ENCODE measurements around the gene EP400.

EP400 gene

GRCh38 chr12:131913666-131914065, 36.1 kb upstream of the EP400 start:
- no peak for DNase-seq (ENCODE audit: low read depth)
- no peak for TF ChIP-seq CTCF (IDR thresholded peaks at IDR 0.05; ENCODE audit: insufficient read depth, low read depth, low read length, missing control alignments)
- no peak overlapping the region for H3K4me3 ChIP-seq (ENCODE audit: low read depth, low read length)

GRCh38 chr12:131914179-131914702, 35.5 kb upstream of the EP400 start:
- TF ChIP-seq CTCF (IDR thresholded peaks at IDR 0.05; ENCODE audit: insufficient read depth, low read depth, low read length, missing control alignments) = no peak
- H3K4me3 ChIP-seq (ENCODE audit: low read depth, low read length) = no peak overlapping the region
- DNase-seq (ENCODE audit: low read depth) = no peak

- no peak overlapping the region for H3K4me3 ChIP-seq (ENCODE audit: low read depth, low read length)
- DNase-seq (ENCODE audit: low read depth) = no peak
- TF ChIP-seq CTCF (IDR thresholded peaks at IDR 0.05; ENCODE audit: insufficient read depth, low read depth, low read length, missing control alignments) = no peak
Measured at GRCh38 chr12:131915000-131915689, 34.6 kb upstream of the EP400 start.

- TF ChIP-seq CTCF (IDR thresholded peaks at IDR 0.05; ENCODE audit: insufficient read depth, low read depth, low read length, missing control alignments) = no peak
- no peak overlapping the region for H3K4me3 ChIP-seq (ENCODE audit: low read depth, low read length)
Measured at GRCh38 chr12:131915823-131916222, 33.9 kb upstream of the EP400 start.

GRCh38 chr12:131916306-131917138, 33.2 kb upstream of the EP400 start:
- DNase-seq (ENCODE audit: low read depth) = no peak
- no peak for TF ChIP-seq CTCF (IDR thresholded peaks at IDR 0.05; ENCODE audit: insufficient read depth, low read depth, low read length, missing control alignments)

More at GRCh38 chr12:131915823-131916222, 33.9 kb upstream of the EP400 start:
- no peak for DNase-seq (ENCODE audit: low read depth)

GRCh38 chr12:131917139-131917710, 32.5 kb upstream of the EP400 start:
- H3K4me3 ChIP-seq (ENCODE audit: low read depth, low read length) = no peak overlapping the region
- TF ChIP-seq CTCF (IDR thresholded peaks at IDR 0.05; ENCODE audit: insufficient read depth, low read depth, low read length, missing control alignments) = no peak
- DNase-seq (ENCODE audit: low read depth) = no peak

More at GRCh38 chr12:131916306-131917138, 33.2 kb upstream of the EP400 start:
- H3K4me3 ChIP-seq (ENCODE audit: low read depth, low read length) = no peak overlapping the region
